Endothelial cell of umbilical vein (primary cell): ENCODE measurements around the gene TP53BP1. TPM values are rescaled to one million over a fixed set of nuclear protein-coding genes. Genes with fewer than 3 reads are reported as not detected.

Source experiments
- BruUV-seq: library from RNA; stranded (reverse); fragments of 400-500 nt; replicated peaks from 2 replicates; lab custom pipeline; 2021; lab: Mats Ljungman, UMichigan
- CTCF ChIA-PET: fragments of 300-600, 350-600 bp; sonication (Branson Sonifier 250); formaldehyde crosslinking; loops from one replicate; lab custom pipeline; 2021; ENCODE audit warnings: antibody characterized with exemption, inconsistent platforms; lab: Charles Lee
- POLR2A ChIA-PET: fragments of 300-600, 350-600 bp; sonication (Branson Sonifier 250); formaldehyde crosslinking; loops from one replicate; lab custom pipeline; 2021; ENCODE audit warnings: antibody characterized with exemption, inconsistent platforms; lab: Charles Lee
- DNase-seq: peaks from one replicate; pipeline ENCODE4 v3.0.0-alpha.2; 2011; ENCODE audit warnings: low read depth, low spot score
- FAIRE-seq: peaks from 2 replicates; lab custom pipeline; 2011; peaks lifted over from hg19 to GRCh38; lab: Jason Lieb, UNC
- H2AFZ ChIP-seq: 2 replicates; pipeline ENCODE4 v1.6.0; 2012; ENCODE audit warnings: low read depth, low read length, control low read depth, inconsistent platforms
- H3K27ac ChIP-seq: 2 replicates; pipeline ENCODE4 v1.5.1; 2011; ENCODE audit warnings: low read depth, mild to moderate bottlenecking, control low read depth, low read length, moderate library complexity; ENCODE audit not compliant: insufficient read depth
- H3K27me3 ChIP-seq, 2 experiments: 2 replicates each; pipeline versions ENCODE4 v1.6.0 to v1.6.1; 2011; ENCODE audit warnings: low read length in 2 of 2, mixed read lengths in 1 of 2; ENCODE audit not compliant: control insufficient read depth in 2 of 2, insufficient read depth in 2 of 2
- H3K36me3 ChIP-seq, 2 experiments: 2 replicates in 1 of 2; 3 replicates in 1 of 2; pipeline ENCODE4 v1.5.1; 2011; ENCODE audit warnings: low read length in 2 of 2, mild to moderate bottlenecking in 1 of 2, moderate library complexity in 1 of 2; ENCODE audit not compliant: control insufficient read depth in 2 of 2, insufficient read depth in 2 of 2; ENCODE audit errors: extremely low read depth in 1 of 2
- H3K4me1 ChIP-seq: 3 replicates; pipeline ENCODE4 v1.5.1; 2011; ENCODE audit warnings: mild to moderate bottlenecking, low read length; ENCODE audit not compliant: control insufficient read depth, insufficient read depth; ENCODE audit errors: extremely low read depth
- H3K4me2 ChIP-seq: 2 replicates; pipeline ENCODE4 v1.6.1; 2011; ENCODE audit warnings: low read length, control low read depth, mixed read lengths; ENCODE audit not compliant: insufficient read depth
- H3K4me3 ChIP-seq, 3 experiments: fragments of 200-600 bp in 1 of 3; sonication (generic), shearing (Covaris generic) in 1 of 3; replicated peaks in 1 of 3; 2 replicates each; pipeline ENCODE4 v1.5.1; 2011 to 2016; ENCODE audit warnings: control low read depth in 3 of 3, low read length in 3 of 3, mild to moderate bottlenecking in 2 of 3, inconsistent platforms in 1 of 3, low read depth in 1 of 3, moderate library complexity in 1 of 3; ENCODE audit not compliant: insufficient read depth in 1 of 3
- H3K79me2 ChIP-seq: 2 replicates; pipeline ENCODE4 v1.6.0; 2012; ENCODE audit warnings: low read length, inconsistent platforms; ENCODE audit not compliant: control insufficient read depth, insufficient read depth
- H3K9ac ChIP-seq: replicated peaks from 2 replicates; pipeline ENCODE3; 2011; ENCODE audit warnings: low read length, control low read depth; ENCODE audit not compliant: insufficient read depth; ENCODE audit errors: extremely low read depth
- H3K9me1 ChIP-seq: replicated peaks from 3 replicates; pipeline ENCODE4 v1.6.0; 2011; ENCODE audit warnings: mild to moderate bottlenecking, low read length; ENCODE audit not compliant: control insufficient read depth, insufficient read depth; ENCODE audit errors: extremely low read depth
- H3K9me3 ChIP-seq: replicated peaks from 2 replicates; pipeline ENCODE4 v1.5.1; 2012; ENCODE audit warnings: low read length, inconsistent platforms; ENCODE audit not compliant: control insufficient read depth, insufficient read depth
- H4K20me1 ChIP-seq: replicated peaks from 2 replicates; pipeline ENCODE3; 2011; ENCODE audit warnings: mild to moderate bottlenecking, low read length; ENCODE audit not compliant: control insufficient read depth, insufficient read depth; ENCODE audit errors: extremely low read depth
- JUN ChIP-seq: IDR thresholded peaks from 2 replicates; pipeline ENCODE4 v1.6.1; 2011; ENCODE audit warnings: borderline replicate concordance, low read depth; ENCODE audit not compliant: insufficient read length, insufficient read depth
- MAX ChIP-seq: IDR thresholded peaks from 2 replicates; pipeline ENCODE4 v1.6.1; 2011; ENCODE audit not compliant: insufficient read depth, insufficient read length
- POLR2A ChIP-seq: IDR thresholded peaks from 2 replicates; pipeline ENCODE4 v1.6.1; 2012; ENCODE audit warnings: low read depth, mild to moderate bottlenecking, control low read depth, low read length
- dilution Hi-C: fragments of 300-500 bp; cut with MboI; formaldehyde crosslinking; loops from one replicate; pipeline ENCODE4 v1.15.0; 2019; ENCODE audit warnings: low sequenced_read_pairs; ENCODE audit not compliant: extremely low pct_ligation_motif_present
- intact Hi-C: fragments of 100-400 bp; cut with micrococcal nuclease; formaldehyde crosslinking; loops from one replicate; pipeline ENCODE4 v1.10.0; 2022
- polyA plus RNA-seq, 4 experiments: library from polyadenylated mRNA; depleted of rRNA in 3 of 4; stranded (reverse) in 3 of 4; unstranded in 1 of 4; fragments of >200 nt; gene quantifications; 2 replicates each; pipeline versions ENCODE4 v1.2.1 to v1.2.3, GENCODE V29; 2011 to 2012; ENCODE audit warnings: missing spikeins in 1 of 4
- total RNA-seq: library from RNA; stranded (reverse); gene quantifications from 2 replicates; pipeline ENCODE4 v1.2.3, GENCODE V29; 2021

TP53BP1 gene
- total and polyA plus RNA-seq, 2 donors (not counting 3 experiments of a cell fraction or from before 2014, with no cell fraction given) = 28.1 to 59.5 TPM

- BruUV-seq = no TSS peak
- dilution Hi-C loops = no loop called here
- DNase-seq = no peak
- Histone ChIP-seq H4K20me1 (no peaks in the 10 kb centered on the region), H3K4me2 (no peak overlapping the region), H3K27me3 (peaks cover 0 to 6% of the 10 kb centered on the region in 2 experiments), H3K27ac (no peak overlapping the region), H3K4me3 (no peak overlapping the region), H3K36me3 (no peaks in the 10 kb centered on the region), H2AFZ (no peak overlapping the region), H3K9me1 (no peaks in the 10 kb centered on the region), H3K4me1 (peaks cover 8% of the 10 kb centered on the region), H3K9me3 (no peaks in the 10 kb centered on the region), H3K9ac (no peak overlapping the region), H3K79me2 (no peaks in the 10 kb centered on the region)
- TF ChIP-seq JUN = no peak
- FAIRE-seq = no peak
- ChIA-PET CTCF (no interaction called here), POLR2A (no interaction called here)
- intact Hi-C loops = no loop called here
Observed at GRCh38 chr15:43521419-43521818, 28.5 kb upstream of the TP53BP1 start.

- FAIRE-seq (no peak), DNase-seq (no peak)
- no peak for TF ChIP-seq POLR2A
- no peak for TF ChIP-seq MAX
- Histone ChIP-seq H3K4me2 (no peak overlapping the region), H3K27ac (no peak overlapping the region), H3K9me3 (no peaks in the 10 kb centered on the region), H3K27me3 (peaks cover 0 to 6% of the 10 kb centered on the region in 2 experiments), H3K4me1 (peaks cover 8% of the 10 kb centered on the region), H3K79me2 (no peaks in the 10 kb centered on the region), H3K9ac (no peak overlapping the region), H3K4me3 (no peak overlapping the region), H2AFZ (no peak overlapping the region), H4K20me1 (no peaks in the 10 kb centered on the region), H3K36me3 (no peaks in the 10 kb centered on the region), H3K9me1 (no peaks in the 10 kb centered on the region)
- intact Hi-C loops (no loop called here), dilution Hi-C loops (no loop called here)
- ChIA-PET CTCF (no interaction called here), POLR2A (no interaction called here)
- BruUV-seq = no TSS peak
Observed at GRCh38 chr15:43520138-43520537, 27.2 kb upstream of the TP53BP1 start.
